Progenitor cell of endocrine pancreas (in vitro differentiated cells): ENCODE measurements around the gene LMTK2. TPM values are rescaled to one million over a fixed set of nuclear protein-coding genes. Genes with fewer than 3 reads are reported as not detected.

ENCODE experiments used
- DNase-seq: peaks from one replicate; pipeline ENCODE4 v3.0.0; 2021; ENCODE audit warnings: low spot score; ENCODE audit not compliant: unreplicated experiment
- H3K27ac Mint-ChIP-seq: 2 replicates; pipeline ENCODE4 v1.8.0; 2021; ENCODE audit warnings: mild to moderate bottlenecking, moderate library complexity, mixed read lengths
- H3K27me3 Mint-ChIP-seq: 2 replicates; pipeline ENCODE4 v1.8.0; 2021; ENCODE audit warnings: mixed read lengths
- H3K36me3 Mint-ChIP-seq: 2 replicates; pipeline ENCODE4 v1.8.0; 2022; ENCODE audit warnings: mixed read lengths; ENCODE audit not compliant: insufficient read depth
- H3K4me1 Mint-ChIP-seq: 2 replicates; pipeline ENCODE4 v1.8.0; 2021; ENCODE audit warnings: low read depth, mixed read lengths
- H3K4me3 Mint-ChIP-seq: 2 replicates; pipeline ENCODE4 v1.8.0; 2021; ENCODE audit warnings: low read depth, mild to moderate bottlenecking, moderate library complexity, mixed read lengths
- H3K9me3 Mint-ChIP-seq: 2 replicates; pipeline ENCODE4 v1.8.0; 2021; ENCODE audit warnings: low read depth, mixed read lengths
- CTCF ChIP-seq: fragments of 200-600 bp; sonication (generic); IDR thresholded peaks from one replicate; pipeline ENCODE4 v1.5.0; 2021; ENCODE audit warnings: antibody characterized with exemption, mild to moderate bottlenecking; ENCODE audit not compliant: unreplicated experiment
- total RNA-seq: library from RNA; stranded (reverse); gene quantifications from 2 replicates; pipeline ENCODE4 v1.2.1, GENCODE V29; 2021

The LMTK2 gene
- total RNA-seq, 1 donor from 2014 or later = 32.3 TPM

- no peaks in the 10 kb centered on the region for H3K27me3 Mint-ChIP-seq
- H3K9me3 Mint-ChIP-seq = peaks cover under 1% of the 10 kb centered on the region
- H3K4me3 Mint-ChIP-seq = no peak overlapping the region
- H3K36me3 Mint-ChIP-seq = peaks cover 29% of the 10 kb centered on the region
- DNase-seq = no peak
- TF ChIP-seq CTCF = no peak
- H3K4me1 Mint-ChIP-seq = no peaks in the 10 kb centered on the region
- no peak overlapping the region for H3K27ac Mint-ChIP-seq
These were observed 86.3 kb downstream of the LMTK2 start for GRCh38 chr7:98192781-98193457.

GRCh38 chr7:98193474-98194180, 87.0 kb downstream of the LMTK2 start:
- H3K4me3 Mint-ChIP-seq = no peak overlapping the region
- peaks cover 3% of the 10 kb centered on the region for H3K9me3 Mint-ChIP-seq
- no peaks in the 10 kb centered on the region for H3K27me3 Mint-ChIP-seq
- TF ChIP-seq CTCF = no peak
- no peak overlapping the region for H3K27ac Mint-ChIP-seq
- H3K4me1 Mint-ChIP-seq = no peaks in the 10 kb centered on the region
- no peak for DNase-seq
- H3K36me3 Mint-ChIP-seq = peaks cover 29% of the 10 kb centered on the region

- Mint-ChIP-seq H3K27me3 (no peaks in the 10 kb centered on the region), H3K27ac (no peak overlapping the region), H3K4me1 (no peaks in the 10 kb centered on the region), H3K36me3 (peaks cover 28% of the 10 kb centered on the region), H3K4me3 (no peak overlapping the region), H3K9me3 (peaks cover 3% of the 10 kb centered on the region)
- DNase-seq = no peak
- no peak for TF ChIP-seq CTCF
These were observed 87.5 kb downstream of the LMTK2 start for GRCh38 chr7:98194186-98194585.

- no peak for DNase-seq
- no peak for TF ChIP-seq CTCF
- H3K4me1 Mint-ChIP-seq = no peaks in the 10 kb centered on the region
- no peak overlapping the region for H3K4me3 Mint-ChIP-seq
- H3K36me3 Mint-ChIP-seq = peaks cover 28% of the 10 kb centered on the region
- H3K9me3 Mint-ChIP-seq = peaks cover 3% of the 10 kb centered on the region
- H3K27ac Mint-ChIP-seq = no peak overlapping the region
- H3K27me3 Mint-ChIP-seq = no peaks in the 10 kb centered on the region
These were observed 88.2 kb downstream of the LMTK2 start for GRCh38 chr7:98194672-98195457.
